ENCODE measurements around the gene RELA.

Gene RELA

DNA sequence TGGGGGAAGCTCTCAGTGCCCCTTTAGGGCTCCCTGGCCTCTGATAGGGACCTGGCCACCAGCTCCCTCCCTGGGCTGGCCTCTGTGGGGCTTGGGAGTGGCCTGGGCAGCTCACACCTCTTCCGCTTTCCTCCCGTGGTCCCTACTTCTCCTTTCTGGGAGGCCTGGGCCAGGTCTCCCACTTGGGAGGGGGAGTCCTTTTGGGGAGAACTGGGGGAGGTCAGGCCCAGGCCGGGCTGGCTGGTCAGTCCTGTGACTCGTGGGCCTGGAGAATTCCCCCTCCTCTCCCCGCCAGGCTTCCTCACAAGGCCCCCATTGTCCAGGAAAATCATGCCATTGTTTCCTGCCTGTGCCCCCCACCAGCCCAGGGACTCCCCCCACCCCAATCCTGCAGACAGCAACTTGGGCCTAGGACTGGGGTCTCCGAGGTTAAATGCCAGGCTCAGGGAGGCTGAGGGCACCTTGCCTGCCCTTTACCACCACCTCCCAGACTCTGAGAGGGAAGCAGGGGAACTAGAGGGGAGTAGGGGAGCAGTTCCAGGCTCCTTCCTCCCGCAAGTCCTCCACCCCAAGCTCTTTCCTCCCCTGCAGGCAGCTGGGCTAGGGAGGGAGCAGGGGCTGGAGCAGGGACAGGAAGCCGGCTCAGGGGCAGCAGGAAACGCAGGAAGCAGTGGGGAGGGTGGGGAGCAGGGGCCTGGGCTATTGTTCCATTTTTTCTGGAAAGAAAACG, 51.5 kb downstream of the RELA start:
- no peak for DNase-seq

DNA sequence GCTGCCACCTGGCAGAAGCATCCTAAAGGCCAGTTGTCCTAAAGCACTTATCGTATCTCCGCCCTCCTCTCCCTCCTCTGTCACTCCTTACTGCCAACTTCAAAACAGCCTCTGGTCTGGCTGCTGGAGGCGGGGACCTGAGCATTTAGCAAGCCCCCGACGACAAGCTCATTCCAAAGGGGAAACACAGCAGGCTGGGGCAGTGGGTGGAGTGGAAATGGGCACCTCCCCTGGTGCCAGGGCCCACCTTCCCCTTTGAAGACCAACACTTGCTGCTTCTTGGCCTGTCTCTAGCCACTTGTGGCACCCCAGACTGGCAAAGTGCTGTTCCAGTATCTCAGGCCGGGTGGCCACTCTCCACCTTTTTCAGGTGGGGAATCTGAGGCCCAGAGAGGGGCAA, 52.3 kb downstream of the RELA start:
- no peak for DNase-seq

DNA sequence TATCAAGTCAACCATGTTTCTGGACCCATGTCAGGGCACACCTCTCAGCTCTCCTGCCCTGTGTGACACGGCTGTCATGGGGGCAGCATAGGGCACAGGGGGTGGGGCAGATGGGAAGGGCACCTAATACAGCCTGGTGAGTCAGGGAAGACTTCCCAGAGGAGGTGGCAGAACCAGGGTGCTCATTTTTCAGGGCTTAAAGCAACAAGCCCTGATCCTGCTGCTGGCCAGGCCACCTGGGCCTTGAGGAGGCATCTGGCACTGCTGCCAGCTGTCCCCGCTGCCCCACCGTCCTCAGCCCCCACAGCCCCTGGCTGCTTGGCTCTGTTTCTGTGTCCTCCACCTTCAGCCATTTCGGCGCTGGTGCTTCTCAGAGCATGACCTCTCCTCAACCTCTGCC, 53.1 kb downstream of the RELA start:
- DNase-seq = no peak

DNA sequence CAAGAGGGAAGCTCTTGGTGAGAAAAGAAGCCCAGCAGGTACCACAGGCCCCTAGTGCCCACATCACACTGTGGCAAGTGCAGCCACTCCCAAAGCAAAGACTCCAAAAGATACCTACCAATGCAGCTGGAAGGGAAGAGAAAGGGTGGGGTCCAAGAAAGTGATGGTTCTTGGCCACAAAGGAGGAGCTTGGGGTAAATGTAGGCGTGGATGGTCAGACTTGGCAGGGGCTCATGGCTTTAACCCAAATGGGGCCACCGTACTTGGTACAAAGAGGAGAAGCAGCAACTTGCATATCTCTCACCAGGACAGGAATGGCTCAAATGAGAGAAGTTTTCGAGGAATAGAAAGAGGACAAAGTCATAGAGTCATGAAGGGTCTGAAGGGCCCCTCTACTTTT, 53.5 kb downstream of the RELA start:
- DNase-seq = no peak

- DNase-seq = no peak
These were observed 54.9 kb downstream of the RELA start for GRCh38 chr11:65607614-65608426.

- no peak for DNase-seq
These were observed 55.7 kb downstream of the RELA start for GRCh38 chr11:65606876-65607613.

- no peak for DNase-seq
These were observed 58.5 kb downstream of the RELA start for GRCh38 chr11:65604258-65604657.
